GM23248 (cell line): ENCODE data around the gene RAB4B.

Experiments used
- EZH2 ChIP-seq: fragments of 200-600 bp; sonication (generic); IDR thresholded peaks from 2 replicates; pipeline ENCODE4 v1.6.1; 2018; ENCODE audit warnings: antibody characterized with exemption, mild to moderate bottlenecking; ENCODE audit not compliant: insufficient read depth, poor library complexity, severe bottlenecking
- EZH2phosphoT487 ChIP-seq: fragments of 200-600 bp; sonication (generic); IDR thresholded peaks from 2 replicates; pipeline ENCODE4 v1.6.1; 2018; ENCODE audit warnings: antibody characterized with exemption, moderate library complexity, mild to moderate bottlenecking, low read depth; ENCODE audit not compliant: insufficient read depth

- no peak for TF ChIP-seq EZH2
- no peak for TF ChIP-seq EZH2phosphoT487
Measured at GRCh38 chr19:40810160-40810559, 32.1 kb downstream of the RAB4B start.
